Measurements from ENCODE around the gene TRIP4.
"Not testable (repeated sequence)": the region's sequence is repeated elsewhere in the genome, so short reads cannot be mapped to it uniquely, and the experiment has no call there.

The TRIP4 gene

DNA sequence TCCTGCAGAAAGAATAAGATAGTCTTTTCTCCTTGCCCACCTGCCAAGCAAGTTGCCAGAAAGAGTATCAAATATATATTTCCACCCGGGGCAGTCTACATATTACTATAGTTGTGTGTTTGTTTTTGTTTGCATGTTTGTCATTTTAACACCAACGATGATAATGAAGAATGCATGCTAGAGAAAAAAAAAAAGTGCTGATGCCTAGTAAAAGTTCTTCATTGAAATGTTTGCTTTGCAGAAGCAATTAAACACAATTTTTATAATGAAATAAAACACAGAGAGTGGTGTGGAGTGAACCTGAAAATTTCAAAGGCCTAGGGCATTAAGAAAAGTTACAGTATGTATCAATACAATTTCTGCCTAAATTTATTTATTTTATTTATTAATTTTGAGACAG lies 3.9 kb upstream of the TRIP4 start:
- DNase-seq, result no peak

DNA sequence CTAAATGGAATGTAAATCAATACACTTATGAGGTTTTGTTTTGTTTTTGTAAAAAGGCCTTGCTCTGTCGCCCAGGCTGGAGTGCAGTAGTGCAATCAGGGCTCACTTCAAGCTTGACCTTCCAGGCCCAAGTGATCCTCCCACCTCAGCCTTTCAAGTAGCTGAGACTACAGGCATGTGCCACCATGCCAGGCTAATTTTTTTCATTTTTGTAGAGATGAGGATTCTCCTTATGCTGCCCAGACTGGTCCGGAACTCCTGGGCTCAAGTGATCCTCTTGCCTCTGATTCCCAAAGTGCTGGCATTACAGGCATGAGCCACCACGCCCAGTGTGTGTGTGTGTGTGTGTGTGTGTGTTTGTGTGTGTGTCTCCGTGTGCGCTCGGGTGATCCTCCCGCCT lies 1.3 kb upstream of the TRIP4 start:
- no peak for DNase-seq

DNA sequence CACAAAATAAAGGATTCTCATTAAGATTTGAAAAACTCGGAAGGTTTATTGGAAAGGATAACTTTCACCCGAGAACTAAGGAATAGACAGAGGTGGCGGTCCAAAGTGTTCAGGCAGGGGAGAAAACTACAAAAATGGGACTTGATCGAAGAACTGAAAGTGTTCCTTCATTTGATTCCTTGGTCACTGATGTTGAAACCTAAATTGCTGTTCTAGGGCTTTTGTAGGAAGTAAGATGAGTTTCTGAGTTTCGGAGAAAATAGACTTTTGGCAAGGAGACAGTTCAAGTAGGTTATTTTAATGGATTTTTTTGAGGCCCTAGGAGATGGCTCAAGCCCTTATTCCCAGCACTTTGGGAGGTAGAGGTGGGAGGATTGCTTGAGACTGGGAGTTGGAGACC lies 1.4 kb downstream of the TRIP4 start:
- no peak for DNase-seq

DNA sequence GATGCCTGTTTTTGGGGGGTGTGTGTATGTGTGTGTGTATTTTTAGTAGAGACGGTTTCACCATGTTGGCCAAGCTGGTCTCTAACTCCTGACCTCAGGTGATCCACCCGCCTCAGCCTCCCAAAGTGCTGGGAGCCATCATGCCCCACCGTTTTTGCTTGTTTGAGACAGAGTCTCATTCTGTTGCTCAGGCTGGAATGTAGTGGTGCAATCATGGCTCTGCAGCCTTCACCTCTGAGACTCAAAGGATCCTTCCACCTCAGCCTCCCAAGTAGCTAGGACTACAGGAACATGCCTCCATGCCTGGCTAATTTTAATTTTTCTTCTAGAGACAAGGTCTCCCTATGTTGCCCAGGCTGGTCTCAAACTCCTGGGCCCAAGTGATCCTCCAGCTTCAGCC lies 4.8 kb downstream of the TRIP4 start:
- not testable (repeated sequence) for DNase-seq

DNA sequence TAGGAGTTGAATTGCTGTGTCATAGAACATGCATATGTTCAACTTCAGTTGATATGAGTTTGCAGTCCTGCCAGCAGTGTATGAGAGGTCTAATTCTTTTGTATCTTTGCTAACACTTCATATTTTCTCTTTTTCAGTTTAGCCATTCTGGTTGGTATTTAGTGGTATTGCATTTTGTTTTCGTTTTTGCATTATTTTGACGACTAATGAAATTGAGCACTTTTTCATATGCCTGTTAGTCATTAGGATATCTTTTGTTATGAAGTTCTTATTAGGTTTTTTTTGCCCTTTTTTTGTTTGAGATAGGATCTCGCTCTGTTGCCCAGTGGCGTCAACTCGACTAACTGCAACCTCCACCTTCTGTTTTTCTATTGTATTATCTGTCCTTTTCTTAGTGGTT lies 9.2 kb downstream of the TRIP4 start:
- no peak for DNase-seq

DNA sequence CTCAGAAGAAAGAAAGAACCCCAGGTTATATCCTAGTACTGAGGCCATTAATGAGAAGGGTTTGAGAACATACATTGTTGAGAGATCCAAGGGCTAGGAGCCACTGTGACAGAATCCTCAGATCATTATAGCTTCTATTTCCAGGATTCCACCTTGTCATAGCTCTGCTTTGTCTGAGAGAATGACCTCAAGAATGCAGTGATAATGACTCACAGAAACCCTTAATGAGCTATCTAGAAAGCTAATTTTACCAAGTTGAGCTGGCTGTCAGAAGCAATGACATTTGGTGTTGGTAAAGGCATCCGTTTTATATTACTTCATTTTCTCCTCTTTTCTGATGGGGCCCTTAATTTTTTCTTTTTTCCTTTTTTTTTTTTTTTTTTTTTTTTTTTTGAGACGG lies 10.9 kb downstream of the TRIP4 start:
- DNase-seq, result no peak

DNA sequence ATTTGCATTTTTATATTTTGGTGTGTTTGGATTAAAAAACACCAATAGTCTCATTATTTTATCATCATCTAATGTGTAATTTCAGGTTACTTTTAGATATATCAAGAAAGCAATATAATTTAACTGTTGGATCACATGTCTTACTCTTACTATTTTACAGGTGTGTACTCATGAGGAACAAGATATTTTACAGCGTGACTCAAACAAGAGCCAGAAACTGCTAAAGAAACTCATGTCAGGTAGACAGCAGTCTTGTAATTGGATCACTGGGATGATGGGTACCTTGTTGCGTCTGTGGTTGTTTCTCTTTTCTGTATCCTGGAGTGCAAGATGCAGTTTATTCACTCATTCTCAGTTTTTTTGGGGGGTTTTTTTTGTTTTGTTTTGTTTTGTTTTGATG lies 12.9 kb downstream of the TRIP4 start:
- no peak for DNase-seq

DNA sequence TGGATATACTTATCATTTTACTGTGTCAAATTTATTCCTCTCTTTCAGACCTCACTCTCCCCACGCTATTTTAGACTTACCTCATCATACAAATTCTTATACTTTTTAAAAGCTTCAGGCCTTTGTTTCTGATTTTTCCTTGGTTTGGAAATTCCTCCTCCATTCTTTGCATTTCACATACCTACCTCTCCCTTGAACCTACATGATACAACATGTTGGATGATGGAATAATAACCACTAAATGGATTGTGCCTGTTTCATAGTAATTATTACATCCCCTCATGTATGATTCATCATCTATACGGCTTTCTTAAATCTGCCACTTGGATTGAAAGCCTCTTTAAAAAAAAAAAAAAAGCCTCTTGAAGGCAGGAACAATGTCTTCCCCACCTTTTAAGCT lies 24.6 kb downstream of the TRIP4 start:
- DNase-seq, result no peak

DNA sequence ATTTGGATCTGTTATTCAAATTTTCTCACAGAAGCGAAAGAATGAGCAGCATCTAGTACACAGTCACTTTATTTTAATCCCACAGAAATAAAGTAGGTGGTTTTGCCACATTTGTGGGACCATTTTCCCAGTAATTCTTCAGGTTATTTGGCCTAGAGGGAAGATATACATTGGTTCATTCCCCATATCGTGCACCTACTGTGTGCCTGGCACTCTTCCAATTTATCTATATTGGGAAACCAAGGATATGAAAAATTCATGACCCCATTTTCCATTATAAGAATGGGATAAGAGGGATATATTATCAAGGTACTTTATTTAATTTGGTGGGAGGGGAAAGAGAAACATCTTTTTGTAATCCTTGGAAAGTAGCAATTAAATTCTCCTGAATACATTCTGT lies 35.1 kb downstream of the TRIP4 start:
- no peak for DNase-seq

DNA sequence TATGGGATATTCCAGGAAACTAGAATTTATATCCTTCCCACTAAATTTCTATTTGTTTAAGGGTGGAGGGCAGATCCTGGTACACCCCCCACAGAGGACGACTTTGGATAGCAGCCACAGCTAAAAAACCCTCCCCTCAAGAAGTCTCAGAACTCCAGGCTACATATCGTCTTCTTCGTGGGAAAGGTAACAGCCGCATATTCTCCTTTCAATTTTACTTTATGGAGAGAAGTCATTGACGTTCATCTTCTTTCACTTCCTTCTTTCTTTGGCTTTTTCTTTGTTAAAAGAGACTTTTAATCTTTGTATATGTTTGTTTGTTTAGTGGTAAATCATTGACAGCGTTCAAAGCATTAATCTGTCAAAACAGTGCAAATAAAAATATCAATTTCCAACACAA lies 36.3 kb downstream of the TRIP4 start:
- DNase-seq, result no peak

DNA sequence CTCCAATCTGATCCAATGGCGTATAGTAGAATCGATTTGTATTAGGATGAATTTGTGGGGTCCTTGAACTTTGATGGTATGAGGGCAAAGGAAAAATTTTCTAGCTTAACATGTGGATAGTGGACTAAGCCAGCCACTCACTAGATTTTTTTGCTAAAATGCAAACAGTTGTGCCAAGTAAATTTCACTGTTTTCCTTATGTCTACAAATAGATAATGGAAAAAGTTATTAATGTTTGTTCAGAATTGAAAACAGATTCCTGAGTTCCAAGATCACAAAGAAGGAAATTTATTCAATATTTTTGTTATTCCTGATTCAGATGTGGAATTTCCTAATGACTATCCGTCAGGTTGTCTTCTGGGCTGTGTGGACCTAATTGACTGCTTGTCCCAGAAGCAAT lies 37.6 kb downstream of the TRIP4 start:
- DNase-seq, result no peak

DNA sequence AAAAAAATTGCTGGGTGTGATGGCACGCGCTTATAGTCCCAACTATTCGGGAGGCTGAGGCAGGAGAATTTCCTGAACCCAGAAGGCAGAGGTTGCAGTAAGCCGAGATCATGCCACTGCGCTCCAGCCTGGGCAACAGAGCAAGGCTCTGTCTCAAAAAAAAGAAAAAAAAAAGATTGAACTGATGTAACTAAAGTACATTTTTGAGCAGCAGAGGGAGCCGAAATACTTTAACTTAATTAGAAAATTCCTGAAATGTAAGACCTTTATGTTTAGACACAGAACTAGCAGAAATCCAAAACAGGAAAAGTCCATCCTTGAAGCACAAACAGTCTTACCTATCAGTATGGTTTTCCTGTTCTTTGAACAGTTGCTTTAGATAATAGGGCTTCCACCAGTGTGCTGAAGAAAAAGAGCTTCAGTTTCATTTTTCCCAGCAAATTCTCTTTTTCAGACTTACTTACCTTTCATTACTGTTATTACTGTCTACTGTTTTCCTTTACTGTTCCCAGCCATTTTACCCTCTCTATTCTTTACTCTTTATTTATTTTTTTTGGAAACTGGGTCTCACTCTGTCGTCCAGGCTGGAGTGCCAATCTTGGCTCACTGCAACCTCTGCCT lies 39.3 kb downstream of the TRIP4 start:
- DNase-seq, result no peak

DNA sequence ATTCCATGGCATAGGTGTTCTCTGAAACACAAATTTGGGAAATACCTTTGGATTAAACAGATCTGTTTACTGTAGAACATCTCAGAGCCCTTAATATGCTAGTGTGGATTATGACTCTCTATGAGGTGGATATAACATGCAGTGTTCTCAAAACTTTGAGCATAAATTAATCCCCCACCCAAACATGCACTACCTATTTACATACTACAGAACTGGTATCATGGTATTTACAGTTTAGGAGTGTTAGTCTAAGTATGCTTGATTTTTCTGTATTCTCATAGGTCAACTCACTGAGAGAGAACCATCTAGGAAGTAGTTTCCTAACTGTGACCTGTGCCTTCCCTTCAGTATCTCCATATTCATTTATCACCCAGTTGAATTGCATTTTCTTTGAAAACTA lies 41.8 kb downstream of the TRIP4 start:
- no peak for DNase-seq

DNA sequence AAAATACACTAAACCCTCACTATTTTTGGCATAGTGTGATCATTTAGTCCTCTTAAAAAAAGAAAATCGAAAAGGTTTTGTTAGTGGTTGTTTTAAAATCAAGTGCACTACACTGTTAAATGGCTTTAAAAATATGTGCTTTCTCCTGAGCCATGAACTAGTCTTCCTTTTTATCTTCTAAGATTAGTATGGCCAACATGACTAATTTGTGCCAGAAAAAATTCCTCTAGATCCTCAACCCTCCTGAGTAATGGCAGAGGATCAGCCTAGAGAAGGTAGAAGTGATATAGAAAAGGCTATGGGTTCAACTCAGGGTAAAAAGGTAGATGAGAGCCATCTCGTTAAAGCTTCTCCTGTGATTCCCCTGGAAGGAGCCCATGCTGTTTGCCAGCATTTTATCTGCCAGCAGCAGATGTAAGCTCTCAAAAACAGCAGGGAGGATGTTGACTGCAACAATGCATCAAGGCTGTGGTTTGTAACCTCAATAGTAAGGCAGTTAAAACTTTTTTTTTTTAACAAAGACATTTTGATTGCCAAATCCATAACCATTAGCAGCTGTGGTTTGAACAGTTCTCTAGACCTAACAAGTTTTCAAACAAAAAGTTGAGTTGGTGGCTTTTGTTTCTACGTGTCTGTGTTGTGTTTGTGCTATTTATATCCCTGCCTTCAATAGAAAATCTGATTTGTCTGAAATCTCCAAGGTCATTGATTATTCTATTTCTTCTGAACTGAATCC lies 42.5 kb downstream of the TRIP4 start:
- peak; percentile 66 for DNase-seq

DNA sequence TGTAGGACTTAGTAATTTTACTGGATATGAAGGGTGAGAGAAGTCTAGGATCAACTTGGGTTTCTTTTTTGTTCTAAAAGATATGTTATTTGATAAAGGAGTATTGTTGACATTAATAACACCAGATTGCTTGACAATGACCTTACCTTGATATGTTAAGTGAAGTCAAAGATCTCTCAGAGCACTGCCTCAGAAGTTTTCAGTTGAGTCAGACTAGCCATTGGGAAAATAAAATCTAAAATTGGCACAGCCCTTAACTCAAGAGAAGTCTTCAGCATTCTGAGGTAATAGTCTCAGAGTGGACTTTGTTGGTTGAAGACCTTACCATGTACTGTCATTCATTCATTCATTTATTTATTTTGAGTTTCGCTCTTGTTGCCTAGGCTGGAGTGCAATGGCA lies 50.3 kb downstream of the TRIP4 start:
- no peak for DNase-seq

DNA sequence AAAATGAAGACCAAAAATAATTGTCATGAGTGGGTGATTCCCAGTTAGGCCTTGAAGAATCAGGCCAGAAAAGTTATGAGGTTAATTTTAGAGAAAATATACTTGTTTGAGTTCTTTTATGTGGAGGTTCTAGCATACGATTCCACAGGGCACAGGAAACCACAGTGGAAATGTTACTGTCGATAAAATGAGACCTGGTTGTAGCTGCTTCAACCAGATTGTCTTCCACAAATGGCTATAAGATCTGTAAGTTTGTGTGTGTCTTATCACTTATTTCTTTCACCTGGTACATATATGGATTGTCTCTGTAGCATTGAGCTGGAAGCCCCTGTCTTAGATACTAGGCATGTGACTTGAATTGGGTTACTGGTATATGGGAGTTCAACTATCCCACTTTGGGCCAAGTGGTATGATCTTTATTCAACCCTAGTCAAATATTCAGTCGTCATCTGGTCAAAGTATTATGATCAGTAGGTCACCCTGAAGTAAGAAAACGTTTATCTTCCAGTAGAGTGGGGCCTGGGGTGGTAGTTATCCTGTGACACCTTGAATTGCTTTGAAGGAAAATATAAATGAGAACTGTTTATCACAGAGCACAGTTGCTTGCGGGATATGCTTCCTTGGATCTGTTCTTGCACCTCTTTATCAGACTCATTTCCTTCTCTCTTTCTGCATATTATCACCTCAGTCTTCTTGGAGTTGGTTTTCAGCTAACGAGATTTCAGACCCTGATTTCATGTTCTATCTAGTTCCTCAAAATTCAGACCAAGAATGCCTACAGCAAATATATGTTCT lies 51.2 kb downstream of the TRIP4 start:
- DNase-seq, result no peak

DNA sequence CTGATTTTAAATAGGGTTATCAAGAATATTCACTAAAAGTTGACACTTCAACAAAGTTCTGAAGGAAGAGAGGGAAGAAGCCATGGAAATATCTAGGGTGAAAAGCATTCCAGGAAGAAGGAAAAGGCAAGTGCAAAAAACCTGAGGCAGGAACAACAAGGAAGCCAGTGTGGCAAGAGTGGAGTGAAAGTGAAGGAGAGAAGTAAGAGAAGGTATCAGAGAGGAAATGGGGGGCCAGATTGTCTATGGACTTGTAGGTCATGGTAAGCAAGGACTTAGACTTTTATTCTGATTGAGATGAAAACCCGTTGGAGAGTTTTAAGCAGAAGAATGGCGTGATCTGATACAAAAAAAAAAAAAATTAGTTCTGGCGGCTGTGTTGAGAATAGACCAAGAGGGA lies 54.2 kb downstream of the TRIP4 start:
- no peak for DNase-seq

DNA sequence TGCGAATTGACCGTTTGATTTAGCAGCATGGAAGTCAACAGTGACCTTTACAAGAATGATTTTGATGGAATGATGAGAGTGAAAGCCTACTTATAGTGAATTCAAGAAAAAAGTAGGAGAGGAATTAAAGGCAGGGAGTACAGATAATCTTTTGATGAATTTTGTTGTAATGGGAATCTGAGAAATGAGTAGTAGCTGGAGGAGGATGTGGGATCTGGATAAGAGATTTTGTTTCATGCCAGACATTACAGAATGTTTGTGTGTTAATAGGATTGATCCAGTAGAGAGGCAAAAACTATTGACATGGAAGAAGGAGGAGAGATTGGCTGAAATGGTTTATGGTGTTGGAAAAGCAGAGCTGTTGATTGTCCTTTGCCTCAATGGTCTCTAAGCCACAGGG lies 55.4 kb downstream of the TRIP4 start:
- no peak for DNase-seq

DNA sequence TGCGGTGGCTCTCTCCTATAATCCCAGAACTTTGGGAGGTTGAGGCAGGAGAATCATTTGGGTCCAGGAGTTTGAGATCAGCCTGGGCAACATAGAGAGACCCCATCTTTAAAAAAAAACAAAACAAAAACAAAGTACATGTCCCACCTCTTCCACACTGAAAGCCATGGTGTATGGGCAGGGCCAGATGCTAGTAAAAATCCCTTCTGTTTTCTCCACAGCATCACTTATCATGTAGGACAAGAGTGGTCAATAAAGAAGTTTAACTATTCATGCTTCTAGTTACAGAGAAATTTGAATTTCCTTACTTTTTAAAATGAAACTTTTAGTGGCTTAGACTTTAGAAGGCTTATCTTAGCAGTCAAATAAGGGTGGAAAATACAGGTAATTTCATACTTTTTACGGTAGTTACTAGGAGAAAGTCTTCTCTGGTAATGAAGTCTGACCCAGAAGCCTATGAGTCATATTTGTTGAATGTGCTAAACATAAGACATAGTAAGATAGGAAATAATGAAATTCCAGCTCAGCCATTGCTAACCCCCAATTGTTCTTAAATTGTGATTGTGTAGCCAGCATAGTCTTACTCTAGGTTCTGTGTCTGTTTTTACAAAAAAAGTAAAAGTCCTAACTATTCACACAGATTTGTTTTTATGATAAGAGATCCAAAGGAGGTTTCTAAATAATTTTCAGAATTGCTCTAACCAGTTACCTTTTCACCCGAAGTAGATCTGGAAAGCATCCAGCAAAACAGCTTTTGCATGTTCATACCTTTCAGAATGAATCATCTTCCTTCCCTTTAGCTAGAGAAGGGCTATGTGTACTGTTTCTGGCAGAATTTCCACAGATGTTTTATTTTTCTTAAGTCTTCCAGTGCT lies 56.3 kb downstream of the TRIP4 start:
- no peak for DNase-seq

DNA sequence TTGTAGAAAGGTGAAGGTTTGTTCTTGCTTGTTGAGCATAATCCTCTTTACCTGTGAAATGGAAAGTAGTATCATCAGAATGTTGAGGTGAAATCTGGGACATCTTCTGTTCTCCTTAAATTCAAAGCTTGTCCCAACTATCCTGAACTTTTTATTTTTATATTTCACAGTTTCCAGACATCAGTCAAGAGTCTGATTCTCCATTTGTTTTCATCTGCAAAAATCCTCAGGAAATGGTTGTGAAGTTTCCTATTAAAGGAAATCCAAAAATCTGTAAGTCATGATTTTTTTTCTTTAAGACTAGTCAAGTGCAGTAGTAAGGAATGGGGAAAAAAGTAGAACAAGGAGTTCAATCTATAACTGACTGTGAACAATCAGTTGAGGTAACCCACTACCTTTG lies 57.2 kb downstream of the TRIP4 start:
- no peak for DNase-seq

DNA sequence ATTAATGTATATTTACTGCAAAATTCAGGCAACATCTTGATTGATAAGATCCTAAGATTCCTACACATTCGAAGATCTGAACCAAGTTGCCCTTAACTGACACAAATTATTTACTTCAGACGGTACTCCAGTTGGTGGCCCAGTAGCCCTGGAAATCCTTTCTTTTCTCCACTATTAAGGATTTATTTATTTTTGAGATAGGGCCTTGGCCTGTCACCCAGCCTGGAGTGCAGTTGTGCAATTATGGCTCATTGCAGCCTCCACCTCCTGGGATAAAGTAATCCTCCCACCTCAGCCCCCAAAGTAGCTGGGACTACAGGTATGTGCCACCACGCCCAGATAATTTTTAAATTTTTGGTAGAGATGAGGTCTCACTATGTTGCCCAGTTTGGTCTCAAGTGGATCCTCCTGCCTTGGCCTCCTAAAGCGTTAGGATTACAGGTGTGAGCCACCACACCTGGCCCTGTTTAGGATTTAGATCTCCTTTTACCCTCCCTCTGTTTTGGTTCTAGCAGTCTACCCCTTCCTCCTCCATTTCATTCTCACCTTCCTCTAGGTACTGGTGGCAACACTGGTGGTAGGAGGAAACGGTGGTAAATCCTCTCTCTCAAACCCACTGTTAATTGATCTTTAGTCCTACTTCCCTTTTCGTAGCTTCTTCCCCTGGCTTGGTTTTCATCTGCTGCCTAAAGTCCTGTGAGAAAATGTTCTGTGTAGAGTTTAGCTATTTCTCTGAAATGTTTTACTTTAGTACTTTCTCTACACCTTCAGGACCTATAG lies 60.1 kb downstream of the TRIP4 start:
- no peak for DNase-seq

DNA sequence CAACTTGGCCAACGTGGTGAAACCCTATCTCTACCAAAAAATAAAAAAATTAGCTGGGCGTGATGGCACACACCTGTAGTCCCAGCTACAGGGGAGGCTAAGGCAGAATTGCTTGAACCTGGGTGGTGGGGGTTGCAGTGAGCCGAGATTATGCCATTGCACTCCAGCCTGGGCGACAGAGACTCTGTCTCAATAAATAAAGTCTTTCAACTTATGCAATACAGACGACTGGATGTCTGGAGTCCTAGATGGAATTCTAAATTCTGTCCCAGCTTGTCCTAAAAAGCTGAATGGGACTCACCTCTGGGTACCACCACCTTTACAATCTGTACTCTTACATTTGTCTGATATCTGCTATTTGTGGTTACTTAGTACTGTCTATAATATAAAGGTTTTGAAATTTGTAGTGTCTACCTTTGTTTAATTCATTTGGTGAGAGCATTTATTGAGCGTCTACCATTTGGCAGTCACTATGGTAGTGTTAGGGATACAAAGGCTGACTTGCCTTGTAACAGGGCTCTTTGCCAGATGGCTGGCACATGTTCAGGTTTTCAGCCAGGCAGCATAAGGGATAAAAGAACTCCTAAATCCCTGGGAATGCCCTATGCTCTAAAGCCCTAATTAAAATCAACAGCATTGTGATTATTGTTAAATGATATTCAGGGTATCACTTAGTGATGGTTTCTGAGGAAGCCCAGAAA lies 65.5 kb downstream of the TRIP4 start:
- no peak for DNase-seq

Data from DMS79 (cell line).